Right lobe of liver (tissue), 4 donors: Measurements from ENCODE around the gene VSTM4.

ENCODE experiments used
- POLR2A ChIP-seq: fragments of 450-650 bp; IDR thresholded peaks from one replicate; pipeline ENCODE4 v1.6.1; 2017; ENCODE audit warnings: antibody characterized with exemption, mild to moderate bottlenecking
- TF ChIP-seq, protein P1 (sequence below), 4 donors: fragments of 200-600 bp in 3 of 4; fragments of 450-650 bp in 1 of 4; IDR thresholded peaks; one replicate each; pipeline versions ENCODE4 v1.5.1 to v1.8.0; 2016 to 2022; ENCODE audit warnings: antibody characterized with exemption in 4 of 4, mild to moderate bottlenecking in 2 of 4
- donor health status: DM: no; HTN: no; CAD: no.
- donor health status: DM: no; HTN: no; CAD: no.
- donor health status: DM: no; HTN: yes; CAD: no.

GRCh38 chr10:49151025-49151445 lies 35.7 kb upstream of the VSTM4 start:
- TF ChIP-seq, protein P1, sequence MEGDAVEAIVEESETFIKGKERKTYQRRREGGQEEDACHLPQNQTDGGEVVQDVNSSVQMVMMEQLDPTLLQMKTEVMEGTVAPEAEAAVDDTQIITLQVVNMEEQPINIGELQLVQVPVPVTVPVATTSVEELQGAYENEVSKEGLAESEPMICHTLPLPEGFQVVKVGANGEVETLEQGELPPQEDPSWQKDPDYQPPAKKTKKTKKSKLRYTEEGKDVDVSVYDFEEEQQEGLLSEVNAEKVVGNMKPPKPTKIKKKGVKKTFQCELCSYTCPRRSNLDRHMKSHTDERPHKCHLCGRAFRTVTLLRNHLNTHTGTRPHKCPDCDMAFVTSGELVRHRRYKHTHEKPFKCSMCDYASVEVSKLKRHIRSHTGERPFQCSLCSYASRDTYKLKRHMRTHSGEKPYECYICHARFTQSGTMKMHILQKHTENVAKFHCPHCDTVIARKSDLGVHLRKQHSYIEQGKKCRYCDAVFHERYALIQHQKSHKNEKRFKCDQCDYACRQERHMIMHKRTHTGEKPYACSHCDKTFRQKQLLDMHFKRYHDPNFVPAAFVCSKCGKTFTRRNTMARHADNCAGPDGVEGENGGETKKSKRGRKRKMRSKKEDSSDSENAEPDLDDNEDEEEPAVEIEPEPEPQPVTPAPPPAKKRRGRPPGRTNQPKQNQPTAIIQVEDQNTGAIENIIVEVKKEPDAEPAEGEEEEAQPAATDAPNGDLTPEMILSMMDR (IDR thresholded peaks at IDR 0.05) = no peak
- no peak for TF ChIP-seq POLR2A
